NCI-H1105 treated with DMSO at 0.1 percent for 48 hours (cell line): ENCODE results near the gene DPYSL4.

Experiments
- DNase-seq: peaks from one replicate; lab custom pipeline; 2025; lab: John Stamatoyannopoulos, UW

The DPYSL4 gene

GRCh38 chr10:132178672-132179545, 7.8 kb upstream of the DPYSL4 start:
- no peak for DNase-seq

- no peak for DNase-seq
Measured at GRCh38 chr10:132179551-132180392, 7.0 kb upstream of the DPYSL4 start.

DNA sequence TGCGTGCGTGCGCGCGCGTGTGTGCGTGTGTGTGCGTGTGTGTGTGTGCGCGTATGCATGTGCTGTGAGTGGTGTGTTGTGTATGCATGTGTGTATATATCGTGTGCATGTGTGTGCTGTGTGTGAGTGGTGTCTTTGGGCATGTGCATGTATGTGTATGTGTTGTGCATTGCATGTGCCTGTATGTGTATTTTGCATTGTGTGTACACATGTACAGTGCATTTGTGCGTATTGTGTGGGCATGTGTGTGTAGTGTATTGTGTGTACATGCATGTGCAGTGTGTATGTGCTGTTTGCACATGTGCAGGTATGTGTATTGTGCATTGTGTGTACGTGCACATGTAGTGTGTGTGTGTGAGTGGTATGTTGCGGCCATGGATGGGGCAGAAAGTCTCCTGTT, 6.0 kb upstream of the DPYSL4 start:
- no peak for DNase-seq

DNA sequence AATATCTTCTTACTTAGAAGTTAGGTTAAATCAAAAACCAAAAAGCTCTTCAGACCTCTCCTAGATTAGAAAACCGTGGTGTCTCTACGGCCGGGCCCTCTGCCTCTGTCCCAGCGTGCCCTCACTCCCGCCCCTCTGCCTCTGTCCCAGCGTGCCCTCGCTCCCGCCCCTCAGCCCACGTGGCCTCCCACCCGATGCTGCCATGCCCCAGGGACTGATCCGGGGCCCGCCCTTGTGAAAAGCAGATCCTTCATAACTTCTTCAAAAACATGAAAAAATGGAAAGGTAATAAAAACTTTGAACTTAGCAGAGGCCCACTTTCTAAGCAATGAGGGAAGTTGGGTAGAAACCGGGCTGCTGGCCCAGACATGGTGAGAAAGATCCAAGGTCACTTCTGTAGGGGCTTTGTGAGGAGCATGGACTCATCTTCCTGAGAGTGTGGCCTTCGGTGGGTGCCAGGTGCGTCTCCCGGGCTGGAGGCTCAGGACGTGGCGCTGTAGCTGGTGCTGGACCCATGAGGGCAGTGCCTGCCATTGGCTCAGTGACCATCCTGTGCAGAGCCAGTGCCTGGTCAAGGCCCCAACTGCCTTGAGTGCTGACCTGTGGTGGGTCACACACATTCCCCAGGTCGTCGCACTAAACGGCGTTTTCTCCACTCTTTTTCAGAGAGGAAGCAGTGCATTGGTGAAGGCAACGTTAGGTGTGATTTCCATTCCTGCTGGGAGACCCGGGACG, 4.9 kb upstream of the DPYSL4 start:
- DNase-seq, result no peak

DNA sequence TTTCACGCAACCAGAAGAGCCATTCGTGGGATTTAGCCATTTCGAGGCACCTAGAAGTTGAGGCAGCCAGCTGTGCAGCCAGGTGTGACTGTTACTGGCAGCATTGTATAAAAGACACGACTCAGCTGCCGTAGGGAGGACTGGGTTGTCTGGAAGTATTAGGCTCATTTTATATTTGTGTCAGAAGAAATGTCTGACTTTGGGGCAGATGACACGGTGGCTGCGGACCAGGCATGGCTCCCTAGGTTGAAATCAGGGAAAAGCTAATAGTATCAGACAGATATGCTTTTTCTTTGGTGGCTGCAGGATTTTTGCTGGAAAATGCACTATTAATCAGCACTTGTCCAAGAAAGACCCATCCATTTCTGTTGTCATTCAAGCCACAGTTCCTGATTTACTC, 4.2 kb upstream of the DPYSL4 start:
- DNase-seq, result no peak

- peak; percentile 62 for DNase-seq
Measured at GRCh38 chr10:132183046-132183445, 3.7 kb upstream of the DPYSL4 start.

GRCh38 chr10:132184816-132185593, 1.7 kb upstream of the DPYSL4 start:
- DNase-seq, result peak; percentile 4

GRCh38 chr10:132185601-132186487, 904 bp upstream of the DPYSL4 start:
- DNase-seq, result peak; percentile 35

- no peak for DNase-seq
Measured at GRCh38 chr10:132187430-132188138, 836 bp downstream of the DPYSL4 start.

DNA sequence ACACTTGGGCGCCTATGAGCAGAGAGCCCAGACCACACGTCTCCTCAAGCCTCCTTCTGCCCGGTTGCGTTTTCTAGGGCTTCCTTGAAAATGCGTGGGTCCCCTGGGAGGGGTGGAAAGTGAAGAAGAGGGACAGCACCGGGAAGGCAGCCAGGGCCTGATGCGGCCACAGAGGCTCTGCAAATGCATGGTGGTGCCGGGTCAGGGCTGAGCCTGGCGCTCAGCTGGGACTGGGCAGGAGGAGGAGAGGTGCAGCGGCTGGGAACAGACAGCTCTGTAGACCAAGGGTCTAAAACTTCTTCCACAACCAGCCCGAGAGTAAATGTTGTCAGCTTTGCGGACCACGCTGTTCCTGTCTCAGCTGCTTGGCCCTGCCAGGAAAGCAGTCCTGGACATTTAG, 1.6 kb downstream of the DPYSL4 start:
- no peak for DNase-seq

GRCh38 chr10:132189016-132189415, 2.3 kb downstream of the DPYSL4 start:
- no peak for DNase-seq

GRCh38 chr10:132189810-132190422, 3.2 kb downstream of the DPYSL4 start:
- DNase-seq, result no peak

DNA sequence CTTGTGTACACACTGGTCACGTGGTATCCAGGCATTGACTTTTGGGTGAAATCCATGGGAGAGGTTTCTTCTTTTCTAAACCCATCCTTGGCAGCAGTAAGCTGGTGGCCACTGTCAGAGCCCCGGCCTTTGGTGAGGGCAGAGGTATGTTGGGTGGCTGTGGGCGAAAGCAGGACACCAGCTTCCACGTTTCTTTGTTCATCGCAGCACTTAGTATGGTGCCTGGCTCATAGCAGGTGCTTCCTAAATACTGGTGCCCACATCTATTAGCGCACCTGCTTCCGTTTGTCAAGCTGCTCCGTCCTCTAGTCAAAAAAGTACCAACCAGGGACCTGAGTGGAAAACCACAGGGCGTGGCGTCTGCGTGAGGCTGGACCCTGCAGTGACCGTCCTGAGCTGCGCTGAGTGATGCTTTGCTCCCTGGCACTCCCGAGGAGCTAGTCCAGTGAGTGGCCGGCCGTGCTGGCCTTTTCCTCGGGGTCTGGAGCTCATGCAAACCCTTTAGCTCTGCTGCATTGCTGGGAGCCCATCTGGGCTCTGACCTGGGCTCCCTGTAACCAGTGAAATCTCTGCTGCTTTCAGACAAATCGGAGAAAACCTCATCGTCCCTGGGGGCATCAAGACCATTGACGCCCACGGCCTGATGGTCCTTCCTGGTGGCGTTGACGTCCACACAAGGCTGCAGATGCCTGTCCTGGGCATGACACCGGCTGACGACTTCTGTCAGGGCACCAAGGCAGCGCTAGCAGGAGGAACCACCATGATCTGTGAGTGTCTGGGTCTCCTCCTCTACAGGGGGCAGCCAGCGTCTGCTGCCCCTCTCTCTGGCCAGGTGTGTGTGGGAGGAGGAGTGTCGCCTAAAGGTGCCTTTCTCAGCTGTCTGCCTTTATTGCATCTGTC, 5.6 kb downstream of the DPYSL4 start:
- no peak for DNase-seq

DNA sequence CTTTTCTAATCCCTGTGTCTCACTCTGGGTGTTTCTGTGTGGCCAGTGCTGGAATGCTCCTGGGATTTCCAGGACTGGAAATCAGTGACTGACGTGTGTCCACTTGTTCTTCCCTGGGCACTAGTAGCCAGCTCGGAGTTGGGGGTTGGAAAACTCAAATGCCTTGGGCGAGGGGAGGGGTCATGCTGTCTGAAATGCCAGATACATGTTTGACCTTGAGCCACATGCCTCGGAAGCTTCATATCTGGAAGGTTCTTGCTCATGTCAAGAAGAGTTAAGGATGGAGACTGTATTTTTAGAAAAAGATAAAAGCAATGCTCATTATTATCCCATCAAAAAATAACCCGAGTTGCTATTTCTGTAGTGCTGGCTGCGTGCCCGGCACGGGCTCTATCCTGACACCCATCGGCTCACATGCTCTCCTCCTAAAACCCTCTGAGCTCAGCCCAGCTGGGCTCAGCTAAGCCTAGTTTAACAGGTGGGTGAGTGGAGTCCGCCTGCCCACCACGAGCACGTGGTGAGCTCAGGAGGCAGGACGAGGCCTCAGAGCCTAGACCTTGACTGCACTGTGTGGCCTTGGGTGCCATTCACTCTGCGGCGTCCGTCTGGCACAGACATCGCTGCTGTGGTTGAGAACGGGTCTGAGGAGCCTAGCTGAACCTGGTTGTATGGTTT, 6.4 kb downstream of the DPYSL4 start:
- no peak for DNase-seq

GRCh38 chr10:132193907-132194552, 7.3 kb downstream of the DPYSL4 start:
- no peak for DNase-seq

DNA sequence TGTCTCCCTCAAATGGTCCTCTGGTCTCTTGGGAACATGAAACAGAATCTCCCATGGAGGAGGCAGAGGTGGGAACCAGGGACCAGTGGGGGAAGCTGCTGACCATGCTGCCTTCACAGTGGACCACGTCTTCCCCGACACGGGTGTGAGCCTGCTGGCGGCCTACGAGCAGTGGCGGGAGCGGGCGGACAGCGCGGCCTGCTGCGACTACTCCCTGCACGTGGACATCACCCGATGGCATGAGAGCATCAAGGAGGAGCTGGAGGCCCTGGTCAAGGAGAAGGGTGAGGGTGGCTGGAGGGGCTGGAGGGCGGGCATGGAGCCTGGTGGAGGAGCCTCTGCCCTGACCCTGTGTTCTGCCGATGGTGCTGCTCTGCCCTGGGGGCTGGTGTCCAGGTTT, 8.0 kb downstream of the DPYSL4 start:
- no peak for DNase-seq

DNA sequence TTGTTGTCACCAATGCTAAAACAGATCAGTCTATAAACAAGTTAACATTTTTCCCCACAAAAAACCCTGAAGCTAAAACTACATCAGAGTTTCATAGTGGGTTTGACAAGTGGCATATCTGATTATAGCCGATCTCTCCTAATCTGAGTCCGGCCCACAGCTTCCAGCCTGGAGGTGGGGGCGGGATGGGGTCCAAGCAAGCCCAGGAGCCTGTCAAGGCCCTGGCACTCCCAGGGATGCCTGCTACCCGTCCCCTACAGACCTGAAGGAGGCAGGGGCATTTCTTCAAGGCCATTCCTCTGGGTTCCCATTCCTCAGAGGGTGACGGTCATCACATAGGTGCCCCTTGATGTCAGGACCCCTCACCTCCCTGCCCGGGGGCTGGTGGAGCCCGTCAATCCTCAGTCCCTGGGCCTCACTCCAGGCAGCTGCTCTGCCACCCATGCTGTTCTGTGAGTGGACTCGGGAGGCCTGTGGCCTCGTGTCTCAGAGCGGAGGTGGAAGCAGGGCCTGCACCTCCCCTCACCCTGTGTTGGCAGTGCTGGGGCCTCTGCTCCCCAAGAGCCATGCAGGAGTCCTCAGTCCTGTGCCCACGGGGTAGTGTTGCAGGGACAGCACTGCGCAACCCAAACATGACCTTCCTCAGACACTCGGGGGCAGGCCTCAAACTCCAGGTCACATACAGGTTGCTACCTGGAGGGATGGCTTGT, 8.8 kb downstream of the DPYSL4 start:
- no peak for DNase-seq
